Measurements from ENCODE around the gene RBX1.

DNA sequence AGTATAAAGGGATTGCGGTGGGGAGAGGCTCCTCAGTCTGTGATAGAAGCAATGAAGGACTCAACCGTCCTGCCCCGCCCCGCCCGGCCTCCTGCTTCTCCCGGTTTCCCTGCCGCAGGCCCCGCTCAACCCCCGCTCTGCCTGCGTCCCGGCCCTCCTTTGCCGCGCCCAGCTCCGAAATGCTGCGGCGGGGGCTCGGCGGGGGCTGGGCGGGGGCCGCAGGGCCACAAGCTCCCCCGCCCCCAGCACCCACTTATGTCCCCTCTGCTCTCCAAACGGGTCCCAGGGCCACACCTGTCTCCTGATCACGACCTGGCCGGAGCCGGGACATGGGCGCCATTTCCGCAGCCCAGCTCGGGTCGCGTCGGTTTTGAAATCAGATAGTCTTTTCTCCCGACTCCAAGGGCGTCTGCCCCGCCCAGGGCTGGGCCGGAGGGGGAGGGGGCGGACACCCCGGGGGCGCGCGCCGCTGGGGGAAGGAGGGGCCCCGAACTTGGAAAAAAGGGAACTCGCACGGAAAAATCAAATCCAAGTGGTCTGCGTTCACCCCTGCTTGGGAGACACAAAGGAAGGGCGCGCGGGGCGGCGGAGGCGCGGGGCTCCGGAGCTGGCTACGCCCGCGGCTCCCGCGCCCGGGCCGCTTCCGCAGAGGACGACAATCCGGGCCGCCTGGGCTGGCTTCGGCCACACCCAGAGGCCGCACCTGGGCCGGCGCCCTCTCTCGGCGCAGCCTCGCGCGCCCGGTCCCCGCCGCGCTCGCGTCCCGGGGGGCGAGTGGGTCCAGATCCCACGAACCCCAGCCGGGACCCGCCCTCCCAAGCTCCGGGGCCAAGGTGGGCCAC, 70.7 kb downstream of the RBX1 start:
- TF ChIP-seq PPARA (CRISPR knock-in tag; IDR thresholded peaks at IDR 0.05; ENCODE audit: borderline replicate concordance) (no peak), ZNF8 (CRISPR knock-in tag; IDR thresholded peaks at IDR 0.05) (no peak), ARNTL (CRISPR knock-in tag; IDR thresholded peaks at IDR 0.05; ENCODE audit: borderline replicate concordance, low read depth) (no peak), SNAI2 (CRISPR knock-in tag; IDR thresholded peaks at IDR 0.05) (no peak), ZFP3 (CRISPR knock-in tag; IDR thresholded peaks at IDR 0.05) (no peak), ESRRG (CRISPR knock-in tag; IDR thresholded peaks at IDR 0.05) (no peak), GLIS3 (CRISPR knock-in tag; IDR thresholded peaks at IDR 0.05) (no peak), ZNF70 (CRISPR knock-in tag; IDR thresholded peaks at IDR 0.05) (no peak), BACH2 (CRISPR knock-in tag; IDR thresholded peaks at IDR 0.05; ENCODE audit: borderline replicate concordance) (no peak), RARB (CRISPR knock-in tag; IDR thresholded peaks at IDR 0.05) (no peak), ZNF565 (CRISPR knock-in tag; conservative IDR thresholded peaks at IDR 0.05; ENCODE audit: low read depth) (no peak)
- TF ChIP-seq, protein P1, sequence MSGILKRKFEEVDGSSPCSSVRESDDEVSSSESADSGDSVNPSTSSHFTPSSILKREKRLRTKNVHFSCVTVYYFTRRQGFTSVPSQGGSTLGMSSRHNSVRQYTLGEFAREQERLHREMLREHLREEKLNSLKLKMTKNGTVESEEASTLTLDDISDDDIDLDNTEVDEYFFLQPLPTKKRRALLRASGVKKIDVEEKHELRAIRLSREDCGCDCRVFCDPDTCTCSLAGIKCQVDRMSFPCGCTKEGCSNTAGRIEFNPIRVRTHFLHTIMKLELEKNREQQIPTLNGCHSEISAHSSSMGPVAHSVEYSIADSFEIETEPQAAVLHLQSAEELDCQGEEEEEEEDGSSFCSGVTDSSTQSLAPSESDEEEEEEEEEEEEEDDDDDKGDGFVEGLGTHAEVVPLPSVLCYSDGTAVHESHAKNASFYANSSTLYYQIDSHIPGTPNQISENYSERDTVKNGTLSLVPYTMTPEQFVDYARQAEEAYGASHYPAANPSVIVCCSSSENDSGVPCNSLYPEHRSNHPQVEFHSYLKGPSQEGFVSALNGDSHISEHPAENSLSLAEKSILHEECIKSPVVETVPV (CRISPR knock-in tag; IDR thresholded peaks at IDR 0.05): no peak
- TF ChIP-seq, protein P2, sequence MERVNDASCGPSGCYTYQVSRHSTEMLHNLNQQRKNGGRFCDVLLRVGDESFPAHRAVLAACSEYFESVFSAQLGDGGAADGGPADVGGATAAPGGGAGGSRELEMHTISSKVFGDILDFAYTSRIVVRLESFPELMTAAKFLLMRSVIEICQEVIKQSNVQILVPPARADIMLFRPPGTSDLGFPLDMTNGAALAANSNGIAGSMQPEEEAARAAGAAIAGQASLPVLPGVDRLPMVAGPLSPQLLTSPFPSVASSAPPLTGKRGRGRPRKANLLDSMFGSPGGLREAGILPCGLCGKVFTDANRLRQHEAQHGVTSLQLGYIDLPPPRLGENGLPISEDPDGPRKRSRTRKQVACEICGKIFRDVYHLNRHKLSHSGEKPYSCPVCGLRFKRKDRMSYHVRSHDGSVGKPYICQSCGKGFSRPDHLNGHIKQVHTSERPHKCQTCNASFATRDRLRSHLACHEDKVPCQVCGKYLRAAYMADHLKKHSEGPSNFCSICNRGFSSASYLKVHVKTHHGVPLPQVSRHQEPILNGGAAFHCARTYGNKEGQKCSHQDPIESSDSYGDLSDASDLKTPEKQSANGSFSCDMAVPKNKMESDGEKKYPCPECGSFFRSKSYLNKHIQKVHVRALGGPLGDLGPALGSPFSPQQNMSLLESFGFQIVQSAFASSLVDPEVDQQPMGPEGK (CRISPR knock-in tag; IDR thresholded peaks at IDR 0.05; ENCODE audit: borderline replicate concordance): no peak
- TF ChIP-seq, protein P3, sequence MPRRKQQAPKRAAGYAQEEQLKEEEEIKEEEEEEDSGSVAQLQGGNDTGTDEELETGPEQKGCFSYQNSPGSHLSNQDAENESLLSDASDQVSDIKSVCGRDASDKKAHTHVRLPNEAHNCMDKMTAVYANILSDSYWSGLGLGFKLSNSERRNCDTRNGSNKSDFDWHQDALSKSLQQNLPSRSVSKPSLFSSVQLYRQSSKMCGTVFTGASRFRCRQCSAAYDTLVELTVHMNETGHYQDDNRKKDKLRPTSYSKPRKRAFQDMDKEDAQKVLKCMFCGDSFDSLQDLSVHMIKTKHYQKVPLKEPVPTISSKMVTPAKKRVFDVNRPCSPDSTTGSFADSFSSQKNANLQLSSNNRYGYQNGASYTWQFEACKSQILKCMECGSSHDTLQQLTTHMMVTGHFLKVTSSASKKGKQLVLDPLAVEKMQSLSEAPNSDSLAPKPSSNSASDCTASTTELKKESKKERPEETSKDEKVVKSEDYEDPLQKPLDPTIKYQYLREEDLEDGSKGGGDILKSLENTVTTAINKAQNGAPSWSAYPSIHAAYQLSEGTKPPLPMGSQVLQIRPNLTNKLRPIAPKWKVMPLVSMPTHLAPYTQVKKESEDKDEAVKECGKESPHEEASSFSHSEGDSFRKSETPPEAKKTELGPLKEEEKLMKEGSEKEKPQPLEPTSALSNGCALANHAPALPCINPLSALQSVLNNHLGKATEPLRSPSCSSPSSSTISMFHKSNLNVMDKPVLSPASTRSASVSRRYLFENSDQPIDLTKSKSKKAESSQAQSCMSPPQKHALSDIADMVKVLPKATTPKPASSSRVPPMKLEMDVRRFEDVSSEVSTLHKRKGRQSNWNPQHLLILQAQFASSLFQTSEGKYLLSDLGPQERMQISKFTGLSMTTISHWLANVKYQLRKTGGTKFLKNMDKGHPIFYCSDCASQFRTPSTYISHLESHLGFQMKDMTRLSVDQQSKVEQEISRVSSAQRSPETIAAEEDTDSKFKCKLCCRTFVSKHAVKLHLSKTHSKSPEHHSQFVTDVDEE (CRISPR knock-in tag; IDR thresholded peaks at IDR 0.05): no peak
